DOHH2 (cell line): ENCODE data around the gene CEP70.

Source experiments
- H3F3A ChIP-seq: fragments of 200-600 bp; sonication (generic), shearing (Covaris generic); 2 replicates; pipeline ENCODE4 v1.6.0; 2016; ENCODE audit warnings: antibody characterized with exemption, mild to moderate bottlenecking; ENCODE audit not compliant: control insufficient read depth, insufficient read depth
- H3K27ac ChIP-seq: fragments of 200-600 bp; sonication (generic); 2 replicates; pipeline ENCODE4 v1.5.1; 2014; ENCODE audit warnings: low read depth, mild to moderate bottlenecking, low read length, moderate library complexity
- H3K27me3 ChIP-seq: fragments of 200-600 bp; sonication (generic); 2 replicates; pipeline ENCODE4 v1.6.1; 2014; ENCODE audit warnings: mild to moderate bottlenecking, low read length, mixed read lengths; ENCODE audit not compliant: control insufficient read depth
- H3K36me3 ChIP-seq: fragments of 200-600 bp; sonication (generic); 2 replicates; pipeline ENCODE4 v1.6.1; 2014; ENCODE audit warnings: mild to moderate bottlenecking, low read length, moderate library complexity, mixed read lengths; ENCODE audit not compliant: control insufficient read depth
- H3K4me1 ChIP-seq: fragments of 200-600 bp; sonication (generic); 2 replicates; pipeline ENCODE4 v1.6.1; 2014; ENCODE audit warnings: mild to moderate bottlenecking, low read length, mixed read lengths; ENCODE audit not compliant: control insufficient read depth
- H3K4me2 ChIP-seq: fragments of 200-600 bp; sonication (generic); 2 replicates; pipeline ENCODE4 v1.6.0; 2014; ENCODE audit warnings: mild to moderate bottlenecking, low read length, moderate library complexity
- H3K4me3 ChIP-seq: fragments of 200-600 bp; sonication (generic); 2 replicates; pipeline ENCODE4 v1.5.1; 2014; ENCODE audit warnings: mild to moderate bottlenecking, low read length, mixed read lengths
- H3K79me2 ChIP-seq: fragments of 200-600 bp; sonication (generic); 2 replicates; pipeline ENCODE4 v1.6.1; 2014; ENCODE audit warnings: mild to moderate bottlenecking, low read length, mixed read lengths; ENCODE audit not compliant: control insufficient read depth
- H3K9me2 ChIP-seq: fragments of 200-600 bp; sonication (generic); replicated peaks from 2 replicates; pipeline ENCODE4 v1.6.1; 2014; ENCODE audit warnings: mild to moderate bottlenecking, low read length, mixed read lengths; ENCODE audit not compliant: control insufficient read depth
- H3K9me3 ChIP-seq: fragments of 200-600 bp; sonication (generic); 2 replicates; pipeline ENCODE4 v1.6.1; 2014; ENCODE audit warnings: antibody characterized with exemption, low read length, mixed read lengths; ENCODE audit not compliant: control insufficient read depth, insufficient read depth
- H4K20me1 ChIP-seq: fragments of 200-600 bp; sonication (generic); 2 replicates; pipeline ENCODE4 v1.6.0; 2014; ENCODE audit warnings: low read depth, mild to moderate bottlenecking, antibody characterized with exemption, low read length, moderate library complexity; ENCODE audit not compliant: control insufficient read depth, insufficient read depth
- EZH2phosphoT487 ChIP-seq: fragments of 200-600 bp; sonication (generic); IDR thresholded peaks from 2 replicates; pipeline ENCODE4 v1.6.1; 2017; ENCODE audit warnings: borderline replicate concordance, mild to moderate bottlenecking, antibody characterized with exemption, low read length, moderate library complexity, mixed read lengths
- TF ChIP-seq, protein P1 (sequence below): fragments of 200-600 bp; sonication (generic); IDR thresholded peaks from one replicate; pipeline ENCODE4 v1.5.1; 2014; ENCODE audit warnings: antibody characterized with exemption, mild to moderate bottlenecking, low read depth, low read length; ENCODE audit not compliant: poor library complexity, severe bottlenecking

CEP70 gene

DNA sequence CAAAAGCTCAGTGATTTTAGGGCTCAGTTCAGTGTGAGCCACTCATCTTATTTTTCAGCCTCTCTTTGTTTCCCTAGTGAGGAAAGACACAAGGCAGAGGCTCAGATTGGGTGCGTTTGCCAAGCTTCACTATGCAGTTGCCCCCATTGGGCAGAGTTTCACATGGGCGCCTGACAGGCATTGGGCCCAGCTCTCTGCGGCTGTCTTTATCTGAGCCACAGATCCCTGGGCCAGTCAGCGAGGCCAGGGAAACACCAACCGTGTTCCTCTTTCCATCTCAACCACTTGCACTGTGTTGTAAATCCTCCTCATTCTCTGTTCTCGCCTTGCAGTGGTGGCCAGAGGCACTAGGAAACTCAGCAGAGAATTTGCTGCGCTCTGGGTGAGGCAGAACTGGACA is 148.8 kb downstream of the CEP70 start:
- H3K27ac ChIP-seq, result no peak overlapping the region
- H3K4me1 ChIP-seq, result no peaks in the 10 kb centered on the region
- no peaks in the 10 kb centered on the region; the same call in 1 of the 2 replicates for H3K27me3 ChIP-seq
- H3F3A ChIP-seq, result no peaks in the 10 kb centered on the region
- TF ChIP-seq, protein P1, sequence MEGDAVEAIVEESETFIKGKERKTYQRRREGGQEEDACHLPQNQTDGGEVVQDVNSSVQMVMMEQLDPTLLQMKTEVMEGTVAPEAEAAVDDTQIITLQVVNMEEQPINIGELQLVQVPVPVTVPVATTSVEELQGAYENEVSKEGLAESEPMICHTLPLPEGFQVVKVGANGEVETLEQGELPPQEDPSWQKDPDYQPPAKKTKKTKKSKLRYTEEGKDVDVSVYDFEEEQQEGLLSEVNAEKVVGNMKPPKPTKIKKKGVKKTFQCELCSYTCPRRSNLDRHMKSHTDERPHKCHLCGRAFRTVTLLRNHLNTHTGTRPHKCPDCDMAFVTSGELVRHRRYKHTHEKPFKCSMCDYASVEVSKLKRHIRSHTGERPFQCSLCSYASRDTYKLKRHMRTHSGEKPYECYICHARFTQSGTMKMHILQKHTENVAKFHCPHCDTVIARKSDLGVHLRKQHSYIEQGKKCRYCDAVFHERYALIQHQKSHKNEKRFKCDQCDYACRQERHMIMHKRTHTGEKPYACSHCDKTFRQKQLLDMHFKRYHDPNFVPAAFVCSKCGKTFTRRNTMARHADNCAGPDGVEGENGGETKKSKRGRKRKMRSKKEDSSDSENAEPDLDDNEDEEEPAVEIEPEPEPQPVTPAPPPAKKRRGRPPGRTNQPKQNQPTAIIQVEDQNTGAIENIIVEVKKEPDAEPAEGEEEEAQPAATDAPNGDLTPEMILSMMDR, result no peak
- no peak for TF ChIP-seq EZH2phosphoT487
- H3K36me3 ChIP-seq, result no peaks in the 10 kb centered on the region
- H3K4me2 ChIP-seq, result no peak overlapping the region
- no peaks in the 10 kb centered on the region for H4K20me1 ChIP-seq
- H3K79me2 ChIP-seq, result no peaks in the 10 kb centered on the region
- H3K9me2 ChIP-seq, result no peaks in the 10 kb centered on the region
- H3K9me3 ChIP-seq, result no peaks in the 10 kb centered on the region
- H3K4me3 ChIP-seq, result no peak overlapping the region
